Subcutaneous adipose tissue (tissue), 4 donors: Measurements from ENCODE around the gene TAOK1. TPM values are rescaled to one million over a fixed set of nuclear protein-coding genes. Genes with fewer than 3 reads are reported as not detected.

ENCODE experiments used
- CTCF ChIP-seq: fragments of 450-650 bp; IDR thresholded peaks from one replicate; pipeline ENCODE4 v1.5.1; 2016; ENCODE audit warnings: low read depth, mild to moderate bottlenecking, control low read depth, antibody characterized with exemption, moderate library complexity
- total RNA-seq, 4 donors: library from RNA; depleted of rRNA; stranded (reverse); fragments of >200 nt; gene quantifications; one replicate each; pipeline ENCODE4 v1.1.0, GENCODE V29; 2016

Gene TAOK1
- total RNA-seq, 4 donors from 2014 or later: 64.8 to 106 (median 79.1) TPM

- no peak for TF ChIP-seq CTCF
These were observed 22.8 kb downstream of the TAOK1 start for GRCh38 chr17:29412780-29413565.

GRCh38 chr17:29420128-29420527 lies 30.0 kb downstream of the TAOK1 start:
- TF ChIP-seq CTCF: no peak

GRCh38 chr17:29430275-29430674 lies 40.1 kb downstream of the TAOK1 start:
- TF ChIP-seq CTCF: no peak

- no peak for TF ChIP-seq CTCF
These were observed 43.4 kb downstream of the TAOK1 start for GRCh38 chr17:29433541-29433940.

DNA sequence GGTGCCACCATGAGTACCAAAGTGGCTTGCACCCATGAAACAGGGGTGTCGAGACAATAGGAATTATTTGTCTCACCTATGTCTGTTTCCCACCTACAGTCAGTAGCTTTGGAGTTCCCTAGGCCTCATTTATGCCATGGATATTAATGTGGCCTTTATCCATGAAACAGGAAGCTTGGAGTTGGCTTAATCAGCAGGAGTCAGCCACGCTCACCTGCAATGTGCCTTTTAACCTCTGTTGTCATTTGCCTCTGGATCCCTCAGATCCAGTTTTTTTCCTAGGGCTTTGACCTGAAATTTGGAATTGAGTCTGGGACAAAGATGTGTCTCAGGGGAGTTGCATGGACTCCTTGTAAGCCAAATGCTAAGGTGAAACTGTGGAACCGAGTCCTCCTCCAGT lies 44.4 kb downstream of the TAOK1 start:
- TF ChIP-seq CTCF: no peak

- TF ChIP-seq CTCF: no peak
These were observed 52.3 kb downstream of the TAOK1 start for GRCh38 chr17:29442451-29442850.

DNA sequence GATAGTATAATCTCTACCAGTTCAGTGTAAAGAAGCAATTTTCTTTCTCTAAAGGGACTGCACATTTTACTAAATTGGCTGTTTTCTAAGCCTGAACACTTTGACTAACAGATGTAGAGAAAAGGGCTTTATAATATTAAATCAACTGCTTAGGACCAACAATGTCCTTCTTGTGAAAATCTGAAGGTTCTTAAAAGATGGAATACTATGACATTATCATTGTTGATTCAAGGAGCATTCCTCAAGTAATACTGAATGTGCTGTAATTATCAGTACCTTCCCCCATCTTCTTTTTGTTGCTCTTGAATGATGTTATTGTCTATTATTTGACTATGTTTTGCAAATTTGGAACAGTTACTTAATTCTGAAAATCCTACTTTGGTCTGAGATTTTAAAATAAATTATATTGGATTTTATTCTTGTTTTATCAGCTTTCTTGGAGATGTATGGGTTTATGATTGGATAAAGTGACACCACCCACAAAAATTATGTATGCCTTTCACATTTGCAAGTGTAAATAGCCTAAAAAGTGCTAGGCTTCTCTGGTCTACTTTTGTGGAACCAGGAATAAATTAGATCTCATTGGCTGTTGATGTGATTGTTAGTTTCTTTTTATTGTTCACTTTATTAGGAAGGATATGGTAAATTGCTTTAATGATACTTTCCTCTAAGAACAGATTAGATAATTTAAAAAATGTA lies 53.0 kb downstream of the TAOK1 start:
- TF ChIP-seq CTCF: no peak
